Osteocyte (in vitro differentiated cells): ENCODE results near the gene DAAM1. TPM values are rescaled to one million over a fixed set of nuclear protein-coding genes. Genes with fewer than 3 reads are reported as not detected.

Source experiments
- DNase-seq: peaks from one replicate; pipeline ENCODE4 v3.0.0; 2021; ENCODE audit warnings: mixed read lengths; ENCODE audit not compliant: unreplicated experiment; ENCODE audit errors: extremely low spot score
- H3K27ac Mint-ChIP-seq: one replicate; pipeline ENCODE4 v1.8.0; 2021; ENCODE audit warnings: mild to moderate bottlenecking, mixed read lengths; ENCODE audit not compliant: unreplicated experiment
- H3K27me3 Mint-ChIP-seq: one replicate; pipeline ENCODE4 v1.8.0; 2021; ENCODE audit warnings: mixed read lengths; ENCODE audit not compliant: unreplicated experiment
- H3K36me3 Mint-ChIP-seq: one replicate; pipeline ENCODE4 v1.8.0; 2021; ENCODE audit warnings: mixed read lengths; ENCODE audit not compliant: unreplicated experiment
- H3K4me1 Mint-ChIP-seq: one replicate; pipeline ENCODE4 v1.8.0; 2021; ENCODE audit warnings: mixed read lengths; ENCODE audit not compliant: unreplicated experiment
- H3K4me3 Mint-ChIP-seq: one replicate; pipeline ENCODE4 v1.8.0; 2021; ENCODE audit warnings: mild to moderate bottlenecking, moderate library complexity, mixed read lengths; ENCODE audit not compliant: unreplicated experiment
- H3K9me3 Mint-ChIP-seq: one replicate; pipeline ENCODE4 v1.8.0; 2021; ENCODE audit warnings: mixed read lengths; ENCODE audit not compliant: unreplicated experiment
- total RNA-seq: library from RNA; stranded (reverse); gene quantifications from 2 replicates; pipeline ENCODE4 v1.2.1, GENCODE V29; 2021
- TF ChIP-seq, protein P1 (sequence below): fragments of 200-600 bp; sonication (generic); IDR thresholded peaks from 2 replicates; pipeline ENCODE4 v1.5.0; 2021; ENCODE audit warnings: antibody characterized with exemption, mild to moderate bottlenecking, moderate library complexity

The DAAM1 gene
- total RNA-seq, 1 donor from 2014 or later = 22.8 TPM

DNA sequence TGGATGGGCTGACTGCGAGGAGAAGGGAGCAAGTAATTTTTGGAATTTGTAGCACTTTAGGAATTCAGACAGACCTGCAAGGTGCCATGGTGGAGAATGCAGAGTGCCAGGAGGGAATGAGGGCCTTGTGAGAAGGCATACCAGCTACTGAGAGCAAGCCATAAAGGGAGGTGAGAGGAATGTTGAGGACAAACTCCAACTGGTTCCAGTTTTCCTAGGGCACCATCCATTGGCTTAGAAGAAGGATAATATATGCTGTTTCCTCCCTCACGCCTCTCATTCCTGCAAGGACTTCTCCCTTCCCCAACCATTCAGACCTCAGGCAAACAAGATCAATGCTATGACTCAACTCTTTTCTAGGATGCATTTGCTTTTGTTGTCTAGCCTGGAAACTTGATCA, 11.2 kb upstream of the DAAM1 start:
- TF ChIP-seq, protein P1, sequence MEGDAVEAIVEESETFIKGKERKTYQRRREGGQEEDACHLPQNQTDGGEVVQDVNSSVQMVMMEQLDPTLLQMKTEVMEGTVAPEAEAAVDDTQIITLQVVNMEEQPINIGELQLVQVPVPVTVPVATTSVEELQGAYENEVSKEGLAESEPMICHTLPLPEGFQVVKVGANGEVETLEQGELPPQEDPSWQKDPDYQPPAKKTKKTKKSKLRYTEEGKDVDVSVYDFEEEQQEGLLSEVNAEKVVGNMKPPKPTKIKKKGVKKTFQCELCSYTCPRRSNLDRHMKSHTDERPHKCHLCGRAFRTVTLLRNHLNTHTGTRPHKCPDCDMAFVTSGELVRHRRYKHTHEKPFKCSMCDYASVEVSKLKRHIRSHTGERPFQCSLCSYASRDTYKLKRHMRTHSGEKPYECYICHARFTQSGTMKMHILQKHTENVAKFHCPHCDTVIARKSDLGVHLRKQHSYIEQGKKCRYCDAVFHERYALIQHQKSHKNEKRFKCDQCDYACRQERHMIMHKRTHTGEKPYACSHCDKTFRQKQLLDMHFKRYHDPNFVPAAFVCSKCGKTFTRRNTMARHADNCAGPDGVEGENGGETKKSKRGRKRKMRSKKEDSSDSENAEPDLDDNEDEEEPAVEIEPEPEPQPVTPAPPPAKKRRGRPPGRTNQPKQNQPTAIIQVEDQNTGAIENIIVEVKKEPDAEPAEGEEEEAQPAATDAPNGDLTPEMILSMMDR = no peak
- no peaks in the 10 kb centered on the region for H3K36me3 Mint-ChIP-seq
- H3K4me1 Mint-ChIP-seq = peaks cover 30% of the 10 kb centered on the region
- H3K4me3 Mint-ChIP-seq = no peak overlapping the region
- DNase-seq = no peak
- no peaks in the 10 kb centered on the region for H3K9me3 Mint-ChIP-seq
- H3K27ac Mint-ChIP-seq = no peak overlapping the region
- peaks cover 4% of the 10 kb centered on the region for H3K27me3 Mint-ChIP-seq

GRCh38 chr14:59181791-59182190, 6.7 kb upstream of the DAAM1 start:
- no peak overlapping the region for H3K27ac Mint-ChIP-seq
- TF ChIP-seq, protein P1 = no peak
- no peaks in the 10 kb centered on the region for H3K9me3 Mint-ChIP-seq
- H3K4me1 Mint-ChIP-seq = peaks cover 22% of the 10 kb centered on the region
- H3K36me3 Mint-ChIP-seq = no peaks in the 10 kb centered on the region
- H3K4me3 Mint-ChIP-seq = no peak overlapping the region
- no peak for DNase-seq
- peaks cover 37% of the 10 kb centered on the region for H3K27me3 Mint-ChIP-seq

DNA sequence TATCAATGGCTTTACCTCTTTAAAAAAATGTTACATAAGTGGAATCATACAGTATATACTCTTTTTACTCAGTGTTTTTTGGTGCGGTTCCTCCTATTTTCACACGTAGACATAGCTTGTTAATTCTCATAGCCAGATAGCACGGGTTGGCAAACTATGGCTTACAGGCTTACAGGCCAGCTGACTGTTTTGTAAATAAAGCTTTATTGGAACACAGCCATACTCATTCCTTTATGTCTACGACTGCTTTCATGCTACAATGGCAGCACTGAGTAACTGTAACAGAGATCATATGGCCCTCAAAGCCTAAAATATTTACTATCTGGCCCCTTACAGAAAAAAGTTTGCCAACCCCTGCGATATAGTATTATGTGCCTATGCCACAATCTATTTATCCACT, 5.8 kb upstream of the DAAM1 start:
- H3K27me3 Mint-ChIP-seq = peaks cover 42% of the 10 kb centered on the region
- H3K36me3 Mint-ChIP-seq = no peaks in the 10 kb centered on the region
- no peak overlapping the region for H3K4me3 Mint-ChIP-seq
- peaks cover 25% of the 10 kb centered on the region for H3K4me1 Mint-ChIP-seq
- H3K9me3 Mint-ChIP-seq = no peaks in the 10 kb centered on the region
- no peak for DNase-seq
- TF ChIP-seq, protein P1 = no peak
- H3K27ac Mint-ChIP-seq = no peak overlapping the region

DNA sequence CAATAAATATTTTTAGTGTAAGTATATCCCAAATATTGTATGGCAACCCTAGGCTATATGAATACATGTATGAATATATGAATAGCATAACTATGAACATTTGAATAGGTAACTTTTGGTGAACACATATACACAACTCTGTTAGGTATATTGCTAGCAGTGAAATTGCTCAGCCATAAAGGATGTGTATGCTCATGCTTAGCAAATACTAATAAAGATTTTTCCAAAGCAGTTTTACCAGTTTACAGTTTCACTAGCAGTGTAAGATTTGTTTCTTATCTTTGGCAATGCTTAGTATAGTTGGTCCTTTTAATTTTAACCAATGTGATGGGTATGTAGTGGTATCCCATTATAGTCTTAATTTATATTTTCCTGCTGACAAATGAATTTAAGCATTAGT, 5.3 kb upstream of the DAAM1 start:
- H3K36me3 Mint-ChIP-seq = no peaks in the 10 kb centered on the region
- TF ChIP-seq, protein P1 = no peak
- no peak for DNase-seq
- no peak overlapping the region for H3K27ac Mint-ChIP-seq
- no peaks in the 10 kb centered on the region for H3K9me3 Mint-ChIP-seq
- no peak overlapping the region for H3K4me3 Mint-ChIP-seq
- peaks cover 42% of the 10 kb centered on the region for H3K27me3 Mint-ChIP-seq
- peaks cover 25% of the 10 kb centered on the region for H3K4me1 Mint-ChIP-seq

DNA sequence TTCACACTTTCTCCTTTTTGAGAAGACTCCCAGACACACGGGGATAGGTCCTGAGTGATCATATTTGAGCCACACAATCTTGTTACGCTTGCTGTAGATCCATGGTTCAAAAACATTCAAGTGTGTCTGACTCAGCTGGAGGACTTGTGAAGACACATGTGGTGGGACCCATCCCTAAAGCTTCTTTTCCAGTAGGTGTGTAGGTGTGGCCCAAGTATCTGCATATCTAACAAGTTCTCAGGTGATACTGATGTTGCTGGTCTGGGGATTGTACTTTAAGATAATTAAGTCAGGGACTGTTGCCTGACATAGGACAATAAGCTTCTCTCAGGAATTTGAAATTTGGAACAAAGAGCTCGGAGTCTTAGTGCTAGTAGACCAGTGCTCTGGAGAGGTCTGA, 4.1 kb upstream of the DAAM1 start:
- no peak for DNase-seq
- peaks cover 42% of the 10 kb centered on the region for H3K27me3 Mint-ChIP-seq

More for the DNA sequence above, 4.1 kb upstream of the DAAM1 start:
- H3K9me3 Mint-ChIP-seq = no peaks in the 10 kb centered on the region
- no peak overlapping the region for H3K4me3 Mint-ChIP-seq
- peaks cover 20% of the 10 kb centered on the region for H3K4me1 Mint-ChIP-seq
- H3K36me3 Mint-ChIP-seq = no peaks in the 10 kb centered on the region
- TF ChIP-seq, protein P1 = no peak
- no peak overlapping the region for H3K27ac Mint-ChIP-seq
